CD4-positive, alpha-beta T cell treated with Interleukin-4 for 1 hour (primary cell): Measurements from ENCODE around the gene PAK4.

Experiments used
- DNase-seq, 2 donors: peaks; one replicate each; pipeline ENCODE4 v3.0.0-alpha.2; 2020 to 2022

PAK4 gene

DNA sequence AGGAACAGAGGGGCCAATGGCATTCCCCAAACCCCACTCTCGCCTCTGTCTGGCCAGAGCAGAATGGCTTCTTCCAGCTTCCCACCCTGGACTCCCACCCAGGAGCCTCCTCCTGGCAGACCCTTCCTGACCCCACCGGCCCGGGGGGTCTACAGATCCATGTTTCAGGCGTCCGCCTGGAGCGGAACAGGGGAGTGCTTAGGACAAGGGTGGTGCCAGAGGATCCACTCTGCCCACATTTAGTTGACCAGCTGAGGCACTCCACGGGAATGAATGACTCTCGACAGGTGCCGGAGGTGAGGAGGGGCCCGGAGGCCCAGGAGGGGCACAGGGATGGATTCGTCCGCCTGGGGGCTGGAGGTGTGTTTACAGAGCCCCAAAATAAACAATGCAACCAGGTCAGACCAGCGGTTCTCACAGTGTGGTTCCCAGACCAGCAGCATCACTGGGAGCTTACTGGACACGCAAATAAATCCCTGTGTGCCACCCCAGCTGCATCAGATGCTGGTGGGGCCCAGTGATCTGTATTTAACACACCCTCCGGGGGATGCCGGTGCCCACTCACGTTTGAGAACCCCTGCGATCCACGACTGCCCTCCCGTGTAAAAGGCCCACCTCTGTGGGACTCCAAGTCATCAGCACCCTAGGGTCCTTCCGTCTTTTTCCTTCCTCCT is 56.1 kb downstream of the PAK4 start:
- no peak for DNase-seq

DNA sequence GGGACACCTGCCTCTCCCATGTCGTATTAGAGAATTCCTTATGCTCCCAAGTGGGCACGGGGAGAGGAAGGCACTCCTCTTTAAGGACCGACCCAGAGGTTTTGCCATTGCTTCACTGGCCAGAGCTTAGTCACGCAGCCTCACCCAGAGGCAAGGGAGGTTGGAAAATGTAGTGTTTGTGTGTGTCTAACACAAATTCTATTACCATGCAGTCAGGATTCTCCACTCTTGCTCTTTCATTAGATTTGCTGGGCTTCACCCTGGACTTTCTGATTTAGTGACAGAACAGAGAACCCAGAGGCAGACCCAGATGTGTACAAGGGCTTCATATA is 56.6 kb downstream of the PAK4 start:
- no peak for DNase-seq

DNA sequence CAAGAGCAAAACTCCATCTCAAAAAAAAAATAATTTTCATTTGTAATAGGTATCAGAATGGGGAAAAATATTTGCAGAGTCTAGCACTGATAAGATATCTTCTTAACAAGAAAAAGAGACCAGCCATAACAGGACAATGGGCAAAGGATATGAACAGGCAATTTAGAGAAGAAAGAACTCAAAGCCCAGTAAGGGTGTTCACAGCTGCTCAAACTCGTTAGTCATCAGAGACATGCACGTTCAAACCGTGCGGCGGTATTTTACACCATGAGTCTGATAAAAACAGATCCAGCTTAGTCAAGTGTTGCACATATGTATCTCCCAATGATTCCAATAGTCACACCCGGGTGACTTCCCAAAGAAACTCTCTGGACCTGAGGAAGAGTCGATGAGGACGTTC is 57.5 kb downstream of the PAK4 start:
- DNase-seq = no peak

DNA sequence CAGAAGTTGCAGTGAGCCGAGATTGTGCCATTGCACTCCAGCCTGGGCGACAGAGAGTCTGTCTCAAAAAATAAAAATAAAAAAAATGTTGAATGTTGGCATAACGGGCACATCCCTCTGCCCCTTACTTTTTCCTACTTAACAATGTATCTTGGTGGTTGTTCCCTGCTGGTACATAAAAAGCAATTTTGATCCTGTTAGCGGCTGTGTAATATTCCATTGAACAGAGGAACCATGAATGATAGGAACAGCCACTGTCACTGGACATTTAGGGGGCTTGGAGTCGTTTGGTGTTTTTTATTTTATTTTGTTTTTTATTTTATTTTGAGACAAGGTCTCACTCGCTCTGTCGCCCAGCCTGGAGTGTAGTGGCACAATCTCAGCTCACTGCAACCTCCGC is 60.8 kb downstream of the PAK4 start:
- DNase-seq = no peak

DNA sequence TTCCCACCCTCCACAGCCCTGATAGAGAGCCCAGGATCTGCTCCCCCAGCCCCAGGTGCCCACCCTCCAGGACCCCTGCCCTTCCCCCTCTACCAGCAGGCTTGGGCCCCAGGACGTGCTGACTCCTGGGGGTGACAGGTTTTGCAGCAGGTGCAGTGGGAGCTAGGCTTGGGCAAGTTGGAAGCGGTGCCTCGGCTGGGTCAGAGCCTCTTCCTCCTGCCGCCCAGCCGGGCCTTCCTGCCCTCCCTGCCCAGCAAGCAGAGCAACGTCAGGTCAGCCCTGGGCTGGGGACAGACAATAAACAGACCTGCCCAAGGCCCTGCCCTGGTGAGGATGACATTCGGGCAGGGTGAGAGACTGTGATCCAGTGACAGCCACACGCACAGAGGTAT is 62.0 kb downstream of the PAK4 start:
- DNase-seq = no peak

DNA sequence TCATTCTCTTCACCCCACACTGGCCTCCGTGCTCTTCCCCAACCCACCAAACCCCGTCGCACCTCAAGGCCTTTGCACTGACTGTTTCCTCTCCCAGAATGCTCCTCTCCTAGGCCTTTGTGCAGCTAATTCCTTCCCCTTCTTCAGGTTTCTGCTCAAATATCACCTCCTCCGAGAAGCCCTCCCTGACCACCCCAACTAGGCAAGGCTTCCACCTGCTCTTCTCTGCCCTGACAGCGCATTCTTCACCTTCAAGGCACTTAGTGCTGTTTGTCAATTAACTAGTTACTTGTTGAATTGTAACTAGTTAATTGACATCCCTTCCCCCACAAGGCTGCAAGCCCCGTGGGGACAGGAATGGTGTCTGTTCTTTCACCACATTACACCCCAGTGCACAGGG is 63.4 kb downstream of the PAK4 start:
- DNase-seq = no peak

DNA sequence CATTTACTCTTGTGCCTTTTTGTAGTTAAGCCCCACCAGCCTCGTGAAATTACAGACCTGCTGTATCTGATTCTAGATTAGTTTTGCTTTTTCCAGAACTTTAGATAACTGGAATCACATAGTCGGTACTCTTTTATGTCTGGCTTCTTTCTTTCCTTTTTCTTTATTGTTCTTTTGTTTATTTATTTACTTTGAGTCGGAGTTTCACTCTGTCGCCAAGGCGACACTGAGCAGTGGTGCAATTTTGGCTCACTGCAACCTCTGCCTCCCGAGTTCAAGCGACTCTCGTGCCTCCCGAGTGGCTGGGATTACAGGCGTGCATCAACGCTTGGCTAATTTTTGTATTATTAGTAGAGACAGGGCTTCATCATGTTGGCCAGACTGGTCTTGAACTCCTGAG is 65.2 kb downstream of the PAK4 start:
- no peak for DNase-seq

DNA sequence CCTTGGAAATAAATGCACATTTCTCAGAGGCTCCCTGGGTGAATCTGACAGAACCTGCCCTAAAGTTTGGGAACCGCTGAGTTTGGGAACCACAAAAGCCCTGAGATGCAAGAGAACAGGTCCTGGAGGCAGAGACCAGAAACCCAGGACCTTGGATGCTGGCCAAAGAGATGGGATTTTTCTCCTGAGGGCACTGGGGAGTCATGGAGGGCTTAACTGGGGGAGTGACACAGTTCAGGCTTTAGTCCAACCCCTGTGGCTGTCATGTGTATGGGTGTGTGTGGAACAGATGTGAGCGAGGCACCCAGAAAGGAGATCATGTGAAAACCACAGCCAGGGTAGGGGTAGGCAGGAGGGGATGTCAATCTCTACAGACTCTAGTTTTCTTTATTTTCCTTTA is 67.3 kb downstream of the PAK4 start:
- DNase-seq = no peak

DNA sequence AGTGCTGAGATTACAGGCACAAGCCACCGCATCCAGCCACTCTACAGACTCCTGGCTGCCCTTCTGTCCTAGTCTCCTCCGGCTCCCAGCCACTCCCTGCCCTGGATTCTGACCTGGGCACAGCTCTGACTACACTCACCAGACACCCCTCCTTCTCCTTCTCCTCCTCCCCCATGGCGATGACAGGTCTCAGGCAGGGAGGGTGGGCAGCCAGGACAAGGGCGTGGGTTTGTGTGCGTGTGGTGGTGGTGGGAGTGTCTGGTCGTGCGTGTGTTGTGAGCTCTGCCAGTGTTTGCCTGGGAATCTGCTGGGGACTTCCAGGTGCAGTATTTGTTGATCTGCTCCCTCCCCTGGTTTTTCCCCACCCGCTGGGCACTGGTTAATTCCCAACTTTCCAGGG is 68.2 kb downstream of the PAK4 start:
- DNase-seq = no peak

DNA sequence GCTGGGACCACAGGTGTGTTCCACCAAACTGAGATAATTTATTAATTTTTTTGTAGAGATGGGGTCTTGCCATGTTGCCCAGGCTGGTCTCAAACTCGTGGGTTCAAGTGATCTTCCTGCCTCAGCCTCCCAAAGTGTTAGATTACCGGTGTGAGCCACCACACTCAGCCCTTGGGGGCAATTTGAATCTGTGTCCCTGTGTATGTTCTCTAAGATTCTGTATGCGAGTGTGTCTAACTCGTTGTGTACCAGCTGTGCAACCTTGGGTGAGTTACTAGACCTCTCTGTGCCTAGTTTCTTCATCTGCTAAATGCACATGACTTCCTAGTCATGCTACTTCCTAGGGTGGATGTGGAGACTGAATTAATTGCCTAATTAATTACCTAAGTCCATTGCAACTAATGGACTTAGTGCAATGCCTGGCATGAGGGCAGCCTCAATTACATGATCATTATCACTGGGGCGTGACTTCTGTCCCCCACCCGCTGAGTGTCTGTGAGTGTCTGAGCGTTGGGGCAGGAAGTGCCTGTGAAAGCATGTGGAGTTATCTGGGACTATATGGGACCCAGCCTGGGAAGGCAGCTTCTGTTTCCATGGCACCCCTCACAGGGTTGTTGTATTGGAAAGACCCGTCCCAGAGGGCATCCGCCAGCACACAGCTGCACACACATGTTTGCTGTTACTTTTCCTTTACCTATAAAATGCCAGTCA is 69.4 kb downstream of the PAK4 start:
- DNase-seq = no peak

DNA sequence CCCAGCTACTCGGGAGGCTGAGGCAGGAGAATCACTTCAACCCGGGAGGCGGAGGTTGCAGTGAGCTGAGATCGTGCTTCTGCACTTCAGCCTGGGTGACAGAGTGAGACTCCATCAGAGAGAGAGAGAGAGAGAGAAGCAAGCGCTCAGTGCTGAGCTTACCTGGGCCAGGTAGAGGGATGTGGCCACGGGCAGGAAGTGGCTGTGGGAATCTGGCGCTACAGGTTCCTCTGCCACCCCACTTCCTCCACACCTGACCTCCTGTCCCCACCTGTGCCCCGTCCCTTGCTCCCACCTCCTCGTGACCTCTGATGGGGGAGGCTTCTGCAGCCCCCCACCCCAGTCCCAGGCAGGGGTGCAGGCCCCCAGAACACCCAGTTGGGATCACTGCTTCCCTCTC is 70.2 kb downstream of the PAK4 start:
- DNase-seq = peak in 1 of 2 donors; percentile 9

DNA sequence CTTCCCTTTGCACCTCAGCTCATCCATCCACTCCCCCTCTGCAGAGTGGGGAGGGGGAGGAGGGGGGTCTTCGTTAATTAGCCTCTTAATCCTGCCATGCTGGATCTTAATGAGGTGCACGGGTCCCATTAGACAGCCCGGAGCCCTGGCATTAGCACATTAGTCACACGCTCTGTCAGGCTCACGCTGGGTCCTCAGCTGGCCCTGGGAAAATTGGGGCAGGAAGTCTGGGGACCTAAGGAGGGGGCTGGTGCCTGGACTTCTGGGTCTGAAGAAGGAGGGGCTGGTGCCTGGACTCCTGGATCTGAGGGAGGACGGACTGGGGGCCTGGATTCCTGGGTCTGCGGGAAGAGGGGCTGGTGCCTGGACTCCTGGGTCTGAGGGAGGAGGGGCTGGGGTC is 70.7 kb downstream of the PAK4 start:
- no peak for DNase-seq

DNA sequence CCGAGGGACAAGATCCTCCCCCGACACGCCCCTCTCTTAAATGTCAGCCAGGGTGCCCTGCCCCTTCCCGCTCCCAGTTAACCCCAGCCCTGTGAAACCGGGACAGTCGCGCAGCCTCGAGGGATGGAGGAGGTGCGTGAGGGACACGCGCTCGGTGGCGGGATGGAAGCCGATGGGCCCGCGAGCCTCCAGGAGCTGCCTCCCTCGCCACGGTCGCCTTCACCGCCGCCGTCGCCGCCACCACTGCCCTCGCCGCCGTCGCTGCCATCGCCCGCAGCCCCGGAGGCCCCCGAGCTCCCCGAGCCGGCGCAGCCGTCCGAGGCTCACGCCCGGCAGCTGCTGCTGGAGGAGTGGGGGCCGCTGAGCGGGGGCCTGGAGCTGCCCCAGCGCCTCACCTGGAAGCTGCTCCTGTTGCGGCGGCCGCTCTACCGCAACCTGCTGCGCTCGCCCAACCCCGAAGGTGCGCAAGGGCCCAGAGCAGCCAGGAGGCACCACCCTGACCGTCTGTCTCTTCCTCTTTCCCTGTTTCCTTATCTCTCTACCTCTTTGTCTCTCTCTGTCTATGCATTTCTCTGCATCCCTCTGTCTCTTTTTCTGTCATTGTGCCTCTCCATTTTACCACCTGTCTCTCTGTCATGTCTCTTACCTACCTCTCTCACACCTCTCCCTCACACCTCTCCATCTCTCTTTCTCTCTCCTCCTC is 71.4 kb downstream of the PAK4 start, which contains the start of gene NCCRP1:
TSS of gene NCCRP1 (plus strand) at position 105 of the 703 bp plus-strand sequence. CDS start at position 124, 19 bp downstream.
- no peak for DNase-seq

DNA sequence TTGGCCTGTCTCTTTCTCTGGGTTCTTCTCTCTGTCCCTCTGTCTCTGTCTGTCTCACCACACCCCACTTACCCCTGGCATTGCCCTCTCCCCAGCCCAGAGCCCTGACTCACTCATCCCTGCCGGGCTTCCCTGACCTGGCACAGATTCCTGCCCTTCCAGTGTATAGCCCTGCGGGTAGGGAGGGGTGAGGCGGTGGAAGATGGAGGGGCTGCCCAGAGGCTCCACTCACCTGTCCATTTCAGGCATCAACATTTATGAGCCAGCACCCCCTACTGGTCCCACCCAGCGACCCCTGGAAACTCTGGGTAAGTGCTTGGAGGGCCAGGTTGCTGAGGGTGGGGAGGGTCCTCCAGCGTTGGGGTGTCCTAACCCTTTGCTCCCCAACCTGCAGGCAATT is 72.2 kb downstream of the PAK4 start:
- no peak for DNase-seq

DNA sequence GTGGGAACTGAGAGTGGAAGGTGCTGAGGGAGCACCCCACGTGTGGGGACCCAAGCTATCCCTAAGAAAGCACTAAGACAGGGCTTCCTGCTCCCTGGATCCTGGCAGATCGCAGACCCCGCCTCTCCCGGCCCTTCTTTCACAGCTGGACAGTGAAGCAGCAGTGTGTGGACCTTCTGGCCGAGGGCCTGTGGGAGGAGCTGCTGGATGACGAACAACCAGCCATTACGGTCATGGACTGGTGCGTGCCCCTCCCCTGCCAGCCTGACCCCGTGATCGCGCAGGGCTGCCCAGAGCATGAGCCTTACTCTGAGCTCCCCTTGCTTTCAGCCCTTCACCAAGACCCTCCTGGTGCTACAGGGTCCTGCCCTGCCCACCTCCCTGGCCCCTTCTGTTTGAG is 73.4 kb downstream of the PAK4 start:
- no peak for DNase-seq

DNA sequence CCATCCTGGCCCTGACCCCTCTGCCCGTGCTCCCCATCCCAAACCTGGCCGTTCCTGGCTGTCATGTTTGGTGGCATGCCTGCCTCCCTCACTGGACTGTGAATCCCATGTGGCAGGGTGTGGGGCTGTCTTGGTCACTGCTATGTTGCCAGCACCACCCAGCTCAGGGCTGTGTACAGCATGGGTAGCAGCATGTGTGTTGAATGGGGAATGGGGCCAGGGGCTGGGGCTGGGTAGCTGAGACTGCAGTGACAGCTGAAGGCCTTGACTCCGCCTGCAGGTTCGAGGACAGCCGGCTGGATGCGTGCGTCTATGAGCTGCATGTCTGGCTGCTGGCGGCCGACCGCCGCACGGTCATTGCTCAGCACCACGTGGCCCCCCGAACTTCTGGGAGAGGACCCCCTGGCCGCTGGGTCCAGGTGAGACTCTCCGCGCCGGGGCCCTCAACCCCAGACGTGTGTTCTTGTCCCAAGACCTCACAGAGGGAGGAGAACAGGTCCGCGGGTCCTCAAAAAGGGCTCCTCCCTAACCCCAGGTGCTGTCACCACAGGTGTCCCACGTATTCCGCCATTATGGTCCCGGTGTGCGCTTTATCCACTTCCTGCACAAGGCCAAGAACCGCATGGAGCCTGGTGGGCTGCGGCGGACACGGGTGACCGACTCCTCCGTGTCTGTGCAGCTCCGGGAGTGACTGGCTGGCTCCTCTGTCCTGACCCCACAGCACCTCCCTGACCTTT is 74.6 kb downstream of the PAK4 start:
- DNase-seq = no peak

DNA sequence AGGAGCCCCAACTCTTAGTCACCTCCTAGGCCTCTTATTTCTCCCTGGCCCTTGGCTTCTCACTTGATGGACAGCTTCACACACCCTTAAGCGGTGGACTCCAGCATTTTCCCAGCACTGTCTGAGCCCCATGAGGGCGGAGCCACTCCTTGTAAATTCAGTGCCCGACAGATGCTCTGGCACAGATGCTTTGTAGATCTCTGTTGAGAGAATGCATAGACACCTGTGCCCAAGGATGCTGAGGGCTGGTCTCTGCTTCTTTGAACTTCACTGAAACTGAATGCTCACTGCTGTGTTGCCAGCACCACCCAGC is 75.2 kb downstream of the PAK4 start:
- no peak for DNase-seq

DNA sequence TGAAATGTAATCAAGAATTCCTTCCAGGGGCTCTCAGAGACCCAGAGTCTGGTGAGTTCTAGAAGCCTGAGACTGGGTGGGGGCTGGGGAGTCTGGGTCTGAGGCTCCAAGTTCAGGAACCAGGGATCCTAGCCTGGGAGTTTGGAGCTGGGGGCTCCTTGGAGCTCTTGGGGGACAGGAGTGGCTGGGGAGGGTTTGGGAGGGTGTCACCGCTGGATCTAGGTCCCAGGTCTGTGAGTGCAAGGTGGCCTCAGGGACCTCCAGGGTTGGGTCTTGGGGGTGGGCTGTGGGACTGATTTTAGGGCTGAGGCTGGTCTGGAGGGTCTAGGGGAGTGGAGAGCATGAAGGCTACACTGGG is 77.4 kb downstream of the PAK4 start:
- DNase-seq = no peak

DNA sequence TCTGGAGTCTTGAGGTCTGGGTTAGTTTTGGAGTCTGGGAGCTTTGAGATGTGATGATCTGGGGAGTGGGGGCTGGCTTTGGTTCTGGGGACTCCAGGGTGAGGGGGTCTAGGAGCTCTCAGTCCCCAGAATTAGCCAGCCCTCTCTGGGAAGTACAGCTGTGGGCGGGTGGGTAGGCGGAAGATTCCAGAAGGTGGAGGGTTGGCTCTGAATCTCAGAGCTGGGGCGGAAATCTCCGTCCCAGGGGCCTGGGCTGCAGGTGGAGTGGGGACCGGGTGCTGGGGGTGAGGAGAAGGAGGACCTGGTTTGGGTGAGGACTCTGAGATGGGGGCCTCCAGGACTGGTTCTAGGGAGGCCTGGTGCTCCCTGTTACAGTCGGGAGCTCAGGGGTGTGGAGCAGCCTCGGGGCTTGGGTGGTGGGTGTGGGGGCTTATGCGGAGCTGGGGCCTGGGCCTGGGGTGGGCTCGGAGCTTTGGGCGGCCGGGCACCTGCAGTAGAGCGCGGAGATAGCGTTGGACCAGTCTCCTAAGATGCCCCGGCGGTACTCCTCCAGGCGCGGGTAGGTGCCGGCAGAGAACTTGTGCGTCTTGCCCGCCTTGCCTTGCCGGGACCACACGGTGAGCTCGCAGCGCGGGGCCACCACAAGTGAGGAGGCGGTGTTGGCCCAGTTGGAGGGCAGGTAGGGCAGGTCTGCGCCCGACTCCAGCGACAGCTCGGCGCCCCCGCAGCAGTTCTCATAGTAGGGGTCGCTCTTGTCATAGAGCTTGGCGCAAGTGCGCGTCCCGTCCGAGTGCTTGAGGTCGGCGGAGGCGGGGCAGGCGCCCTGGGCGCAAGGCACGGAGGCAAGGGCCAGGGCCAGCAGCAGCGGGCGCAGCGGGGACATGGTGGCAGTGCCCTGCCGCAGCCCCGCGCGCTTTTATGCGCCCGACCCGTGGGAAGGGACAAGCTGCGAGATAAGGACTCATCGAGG is 78.1 kb downstream of the PAK4 start, which contains the start of gene SYCN:
TSS of gene SYCN (minus strand) at position 892 of the 970 bp plus-strand sequence. CDS start at position 883, 9 bp downstream.
- no peak for DNase-seq

DNA sequence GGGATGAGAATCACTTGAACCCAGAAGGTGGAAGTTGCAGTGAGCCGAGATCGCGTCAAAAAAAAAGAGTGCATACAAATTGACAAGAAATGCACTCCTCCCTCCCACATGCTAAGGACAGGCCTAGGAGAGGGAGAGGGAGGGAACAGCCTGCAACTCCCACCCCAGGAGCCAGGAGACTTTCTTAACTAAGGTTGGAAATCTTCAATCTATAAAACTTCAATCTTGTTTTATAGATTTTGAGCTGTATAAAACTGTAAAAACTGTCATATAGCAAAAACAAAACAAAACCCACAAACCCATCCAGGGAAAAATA is 79.8 kb downstream of the PAK4 start:
- no peak for DNase-seq

DNA sequence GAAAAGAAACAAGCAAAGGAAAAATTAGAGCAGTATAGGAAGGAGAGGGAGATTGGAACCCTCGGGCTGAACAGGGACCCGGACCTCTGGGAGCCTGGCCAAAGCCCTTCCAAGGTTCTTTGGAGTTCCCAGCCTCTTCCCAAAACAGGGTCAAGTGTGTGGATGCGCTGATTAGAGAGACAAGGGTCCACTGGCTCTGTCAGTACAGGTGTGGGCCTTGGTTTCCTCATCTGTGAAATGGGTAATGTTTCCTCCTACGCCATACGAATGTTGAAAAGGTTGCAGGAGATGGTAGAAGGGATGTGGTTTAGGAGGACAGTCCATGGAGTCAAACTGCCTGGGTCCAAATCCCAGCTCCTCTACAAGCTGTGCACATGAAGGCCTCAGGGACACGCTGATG is 80.5 kb downstream of the PAK4 start:
- no peak for DNase-seq

DNA sequence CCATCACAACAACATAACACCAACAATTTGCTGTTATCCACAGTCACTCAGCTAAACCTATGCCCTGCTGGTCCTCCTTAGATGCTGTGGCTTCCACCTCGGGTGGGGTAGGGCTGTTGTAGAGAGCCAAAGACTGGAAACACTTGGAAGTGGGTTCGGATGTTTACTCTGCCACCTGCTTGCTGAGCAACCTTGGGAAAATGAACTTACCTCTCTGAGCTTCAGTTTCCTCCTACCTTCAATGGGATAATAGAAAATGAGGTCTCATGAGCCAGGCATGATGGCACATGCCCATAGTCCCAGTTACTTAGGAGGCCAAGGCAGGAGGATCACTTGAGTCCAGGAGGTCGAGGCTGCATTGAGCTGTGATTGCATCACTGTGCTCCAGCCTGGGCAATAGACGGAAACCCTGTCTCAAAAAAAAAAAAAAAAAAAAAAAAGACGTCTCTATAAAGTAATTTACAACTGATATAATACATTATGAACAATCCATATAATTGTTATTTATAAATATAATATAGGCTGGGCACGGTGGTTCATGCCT is 81.8 kb downstream of the PAK4 start:
- no peak for DNase-seq
